ENCODE results near the gene LRRC55. TPM values are rescaled to one million over a fixed set of nuclear protein-coding genes. Genes with fewer than 3 reads are reported as not detected.
"Not testable (repeated sequence)": the region's sequence is repeated elsewhere in the genome, so short reads cannot be mapped to it uniquely, and the experiment has no call there.

LRRC55 gene
- total RNA-seq, 1 experiment from 2014 or later: not detected

- no peak for TF ChIP-seq CTCF (IDR thresholded peaks at IDR 0.05; ENCODE audit: unreplicated experiment)
- no peak for DNase-seq
- no peak overlapping the region for H3K27ac Mint-ChIP-seq (ENCODE audit: unreplicated experiment)
- no peaks in the 10 kb centered on the region for H3K4me1 Mint-ChIP-seq (ENCODE audit: low read depth, unreplicated experiment)
- intact Hi-C loops (cut with micrococcal nuclease; ENCODE audit: unreplicated experiment): no loop called here
- H3K9me3 Mint-ChIP-seq (ENCODE audit: low read depth, unreplicated experiment): peaks cover 6% of the 10 kb centered on the region
- no peaks in the 10 kb centered on the region for H3K36me3 Mint-ChIP-seq (ENCODE audit: insufficient read depth, unreplicated experiment)
- H3K4me3 Mint-ChIP-seq (ENCODE audit: low read depth, unreplicated experiment): no peak overlapping the region
- no TSS peak for BruUV-seq (replicated peaks)
- peaks cover 62% of the 10 kb centered on the region for H3K27me3 Mint-ChIP-seq (ENCODE audit: unreplicated experiment)
- CTCF ChIA-PET: no interaction called here
Observed at GRCh38 chr11:57167125-57167846, 14.5 kb upstream of the LRRC55 start.

GRCh38 chr11:57169732-57170313, 11.9 kb upstream of the LRRC55 start:
- CTCF ChIA-PET: not testable (repeated sequence)

GRCh38 chr11:57172031-57172430, 9.7 kb upstream of the LRRC55 start:
- Mint-ChIP-seq H3K4me1 (ENCODE audit: low read depth, unreplicated experiment) (no peaks in the 10 kb centered on the region), H3K27ac (ENCODE audit: unreplicated experiment) (no peak overlapping the region), H3K9me3 (ENCODE audit: low read depth, unreplicated experiment) (peaks cover 7% of the 10 kb centered on the region), H3K36me3 (ENCODE audit: insufficient read depth, unreplicated experiment) (no peaks in the 10 kb centered on the region), H3K27me3 (ENCODE audit: unreplicated experiment) (peaks cover 49% of the 10 kb centered on the region), H3K4me3 (ENCODE audit: low read depth, unreplicated experiment) (no peak overlapping the region)
- intact Hi-C loops (cut with micrococcal nuclease; ENCODE audit: unreplicated experiment): no loop called here
- BruUV-seq (replicated peaks): no TSS peak
- DNase-seq: no peak
- TF ChIP-seq CTCF (IDR thresholded peaks at IDR 0.05; ENCODE audit: unreplicated experiment): no peak
- CTCF ChIA-PET: no interaction called here

More at GRCh38 chr11:57169732-57170313, 11.9 kb upstream of the LRRC55 start:
- DNase-seq; H3K27ac Mint-ChIP-seq (ENCODE audit: unreplicated experiment); H3K9me3 Mint-ChIP-seq (ENCODE audit: low read depth, unreplicated experiment); intact Hi-C loops (cut with micrococcal nuclease; ENCODE audit: unreplicated experiment); BruUV-seq (replicated peaks); H3K4me1 Mint-ChIP-seq (ENCODE audit: low read depth, unreplicated experiment); H3K36me3 Mint-ChIP-seq (ENCODE audit: insufficient read depth, unreplicated experiment); H3K4me3 Mint-ChIP-seq (ENCODE audit: low read depth, unreplicated experiment): not testable (repeated sequence)
- peaks cover 43% of the 10 kb centered on the region for H3K27me3 Mint-ChIP-seq (ENCODE audit: unreplicated experiment)

GRCh38 chr11:57174656-57175055, 7.1 kb upstream of the LRRC55 start:
- peaks cover 41% of the 10 kb centered on the region for H3K27me3 Mint-ChIP-seq (ENCODE audit: unreplicated experiment)
- no peak for TF ChIP-seq CTCF (IDR thresholded peaks at IDR 0.05; ENCODE audit: unreplicated experiment)
- no peaks in the 10 kb centered on the region for H3K4me1 Mint-ChIP-seq (ENCODE audit: low read depth, unreplicated experiment)
- CTCF ChIA-PET: interaction anchor here (1.0 kb wide), 1 partner anchor 61 kb away, joined by 3 read pairs; no protein-coding TSS in a partner anchor
- no peak overlapping the region for H3K4me3 Mint-ChIP-seq (ENCODE audit: low read depth, unreplicated experiment)
- DNase-seq: no peak
- no peaks in the 10 kb centered on the region for H3K36me3 Mint-ChIP-seq (ENCODE audit: insufficient read depth, unreplicated experiment)
- peaks cover 7% of the 10 kb centered on the region for H3K9me3 Mint-ChIP-seq (ENCODE audit: low read depth, unreplicated experiment)
- no TSS peak for BruUV-seq (replicated peaks)
- intact Hi-C loops (cut with micrococcal nuclease; ENCODE audit: unreplicated experiment): no loop called here
- no peak overlapping the region for H3K27ac Mint-ChIP-seq (ENCODE audit: unreplicated experiment)

- DNase-seq: no peak
- no peak overlapping the region for H3K27ac Mint-ChIP-seq (ENCODE audit: unreplicated experiment)
- no peak for TF ChIP-seq CTCF (IDR thresholded peaks at IDR 0.05; ENCODE audit: unreplicated experiment)
- CTCF ChIA-PET: no interaction called here
- no TSS peak for BruUV-seq (replicated peaks)
- intact Hi-C loops (cut with micrococcal nuclease; ENCODE audit: unreplicated experiment): no loop called here
- H3K4me3 Mint-ChIP-seq (ENCODE audit: low read depth, unreplicated experiment): no peak overlapping the region
- peaks cover 7% of the 10 kb centered on the region for H3K9me3 Mint-ChIP-seq (ENCODE audit: low read depth, unreplicated experiment)
- peaks cover 46% of the 10 kb centered on the region for H3K27me3 Mint-ChIP-seq (ENCODE audit: unreplicated experiment)
- no peaks in the 10 kb centered on the region for H3K4me1 Mint-ChIP-seq (ENCODE audit: low read depth, unreplicated experiment)
- H3K36me3 Mint-ChIP-seq (ENCODE audit: insufficient read depth, unreplicated experiment): no peaks in the 10 kb centered on the region
Observed at GRCh38 chr11:57175478-57175877, 6.3 kb upstream of the LRRC55 start.

Data from Calu3 (cell line).